HG03432 (cell line): ENCODE data around the gene GPR68.
"Not testable (repeated sequence)": the region's sequence is repeated elsewhere in the genome, so short reads cannot be mapped to it uniquely, and the experiment has no call there.

ENCODE experiments used
- ATAC-seq: cut with Tn5 transposase; IDR thresholded peaks from one replicate; pipeline ENCODE4 v1.9.1; 2021; ENCODE audit warnings: mild to moderate bottlenecking, moderate library complexity; ENCODE audit not compliant: unreplicated experiment

GPR68 gene

DNA sequence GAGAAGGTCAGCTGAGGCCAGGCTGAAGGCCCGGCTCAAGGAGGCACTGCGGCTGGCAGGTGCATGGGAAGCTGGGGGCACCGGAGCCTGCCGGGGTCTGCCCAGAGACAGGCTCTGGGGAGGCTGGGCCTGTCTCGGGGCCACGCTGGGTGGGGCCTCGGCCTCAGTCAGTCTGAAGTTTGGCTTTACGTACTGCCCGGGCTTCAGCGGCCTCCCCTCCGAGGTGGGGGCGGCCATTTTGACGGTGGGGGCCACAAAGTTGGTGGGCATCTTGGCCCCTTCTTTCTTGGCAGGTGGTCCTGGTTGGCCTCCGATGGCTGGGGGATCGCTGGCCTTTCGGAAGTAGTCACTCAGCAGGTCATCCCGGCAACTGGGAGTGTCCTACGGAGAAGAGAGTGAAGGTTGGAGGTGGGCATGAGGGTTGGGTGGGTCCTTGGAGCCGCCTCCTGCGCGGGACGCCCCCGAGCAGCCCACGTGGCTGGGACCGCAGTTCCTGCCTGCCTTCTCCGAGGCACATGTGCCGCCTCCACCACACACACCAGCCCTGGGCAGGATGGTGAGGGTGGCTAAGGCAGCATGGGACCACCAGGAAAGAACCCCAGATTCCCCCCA, 28.9 kb upstream of the GPR68 start:
- no peak for ATAC-seq

DNA sequence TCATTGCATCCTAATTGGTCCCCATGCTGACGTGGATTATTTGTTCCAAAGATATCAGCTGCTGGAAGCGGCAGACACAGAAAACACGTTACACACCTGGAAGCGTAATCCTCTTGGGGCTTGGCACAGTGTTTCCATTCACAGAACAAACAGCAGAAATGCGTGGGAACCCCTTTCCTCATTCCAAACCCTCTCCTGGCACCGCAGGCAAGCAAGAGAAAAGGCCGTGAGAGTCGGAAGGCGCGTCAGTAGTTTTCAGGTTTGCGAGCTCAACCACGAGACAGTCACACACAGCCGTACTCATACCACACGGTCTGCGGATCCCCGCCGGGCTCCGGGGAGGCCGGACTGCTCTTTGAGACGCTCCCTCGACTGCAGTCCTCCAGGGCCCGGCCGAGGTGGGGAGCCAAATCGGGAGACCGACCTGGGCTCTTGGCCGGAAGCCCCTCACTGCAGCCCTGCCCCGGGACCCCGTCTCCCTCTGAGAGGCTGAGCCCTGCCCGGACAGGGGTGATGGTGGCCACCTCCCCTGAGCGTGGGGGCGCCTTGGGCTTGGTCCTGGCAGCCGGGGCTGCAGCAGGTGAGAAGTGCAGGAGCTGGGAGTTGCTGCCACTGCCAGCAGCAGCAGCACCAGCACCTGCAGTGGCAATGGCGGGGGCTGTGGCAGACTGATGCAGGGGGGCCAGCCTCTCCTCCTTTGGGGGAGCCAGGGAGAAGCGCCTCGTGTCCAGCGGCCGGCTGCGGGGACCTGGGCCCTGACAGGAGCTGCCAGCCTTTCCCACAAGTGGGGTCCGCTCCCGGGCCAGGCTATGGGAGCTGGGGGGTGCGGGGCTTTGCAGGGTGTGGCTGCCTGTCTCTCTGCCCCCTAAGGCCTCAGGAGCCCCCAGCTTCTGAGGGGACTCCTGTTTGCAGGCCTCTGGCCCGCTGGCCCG, 28.1 kb upstream of the GPR68 start:
- ATAC-seq: no peak

DNA sequence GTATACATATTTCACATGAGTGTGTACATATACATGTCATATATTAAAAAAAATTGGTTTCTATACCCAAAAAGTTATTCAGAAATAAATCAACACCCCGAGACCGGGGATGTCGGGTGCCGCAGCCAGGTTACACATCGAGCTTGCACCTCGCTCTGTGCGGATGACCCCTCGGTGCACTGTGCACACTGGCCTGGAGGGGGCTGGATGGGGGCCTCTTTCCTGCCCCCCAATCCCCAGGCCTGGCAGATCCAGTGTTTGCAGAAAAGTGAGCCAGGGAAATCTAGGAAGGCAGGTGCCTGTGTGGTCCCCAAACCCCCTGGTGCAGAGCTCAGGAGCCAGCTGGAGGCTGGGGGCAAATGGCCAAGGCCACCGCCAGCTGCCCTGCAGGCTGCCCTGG, 27.1 kb upstream of the GPR68 start:
- ATAC-seq: no peak

DNA sequence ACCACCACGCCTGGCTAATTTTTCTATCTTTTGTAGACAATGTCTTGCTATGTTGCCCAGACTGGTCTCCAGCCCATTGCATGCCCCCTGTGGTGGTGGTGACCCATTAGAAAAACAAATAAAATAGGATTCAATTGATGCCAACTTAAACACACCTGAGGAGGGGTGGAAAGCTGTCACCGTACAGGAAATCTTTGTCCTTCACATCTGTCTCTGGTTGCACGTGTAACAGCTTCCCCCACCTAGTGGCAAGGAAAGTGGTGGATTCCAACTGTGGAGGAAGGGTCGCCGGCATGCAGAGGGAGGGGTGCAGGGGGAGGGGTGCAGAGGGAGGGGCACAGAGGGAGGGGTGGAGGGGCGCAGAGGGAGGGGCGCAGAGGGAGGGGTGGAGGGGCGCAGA, 26.1 kb upstream of the GPR68 start:
- no peak for ATAC-seq

DNA sequence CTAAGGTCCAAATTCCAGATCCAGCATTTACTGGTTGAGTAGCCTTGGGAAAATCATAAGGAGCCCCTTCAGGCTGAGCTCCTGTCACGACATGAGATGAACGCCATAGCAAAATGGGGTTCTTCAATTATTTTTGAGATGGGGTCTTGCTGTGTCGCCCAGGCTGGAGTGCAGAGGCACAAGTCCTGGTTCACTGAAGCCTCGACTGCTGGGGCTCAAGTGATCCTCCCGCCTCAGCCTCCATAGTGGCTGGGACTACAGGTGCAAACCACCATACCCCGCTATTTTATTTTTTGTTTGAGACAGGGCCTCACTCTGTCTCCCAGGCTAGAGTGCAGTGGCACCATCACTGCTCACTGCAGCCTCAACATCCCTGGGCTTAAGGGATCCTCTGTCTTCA, 25.7 kb upstream of the GPR68 start:
- ATAC-seq: no peak

DNA sequence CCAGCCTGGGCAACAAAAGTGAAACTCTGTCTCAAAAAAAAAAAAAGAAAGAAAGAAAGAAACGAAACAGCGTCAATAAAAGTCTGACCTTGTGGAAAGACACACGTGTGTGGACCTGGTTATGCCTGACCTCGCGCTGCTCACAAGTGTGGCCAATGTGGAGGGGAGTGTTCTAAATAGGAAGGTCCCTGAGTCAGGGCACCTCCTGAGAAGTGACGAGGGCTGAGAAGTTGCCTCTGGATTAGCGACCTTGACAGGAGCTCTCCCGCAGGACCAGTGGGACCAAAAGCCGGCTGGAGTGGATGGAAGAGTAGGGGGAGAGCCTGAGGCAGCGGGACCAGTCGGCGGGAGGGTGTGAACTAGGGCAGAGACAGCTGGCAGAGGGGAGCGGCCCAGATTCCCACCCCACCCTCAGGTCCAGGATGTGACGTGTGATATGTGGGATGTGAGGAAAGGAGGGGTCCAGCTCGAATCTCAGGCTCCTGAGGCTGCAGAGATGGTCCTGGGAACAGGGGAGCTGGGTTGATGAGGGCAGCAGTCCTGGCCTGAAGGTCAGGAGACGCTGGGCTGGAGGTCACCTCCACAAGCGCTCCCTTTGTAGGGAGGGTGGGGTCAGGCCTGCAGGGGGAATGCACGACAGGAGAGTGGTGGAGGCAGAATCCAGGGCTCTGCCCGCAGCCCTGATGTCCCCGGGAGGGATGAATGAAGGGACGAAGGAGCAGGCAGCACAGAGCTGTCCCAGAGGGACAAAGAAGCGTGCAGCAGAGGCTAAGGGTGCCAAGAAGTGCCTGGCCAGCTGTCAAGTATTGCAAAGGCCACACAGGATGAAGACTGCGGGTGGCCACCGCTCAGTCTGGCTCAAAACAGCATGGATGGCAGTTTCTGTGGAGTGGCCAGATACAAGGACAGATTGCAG, 24.8 kb upstream of the GPR68 start:
- ATAC-seq: no peak

DNA sequence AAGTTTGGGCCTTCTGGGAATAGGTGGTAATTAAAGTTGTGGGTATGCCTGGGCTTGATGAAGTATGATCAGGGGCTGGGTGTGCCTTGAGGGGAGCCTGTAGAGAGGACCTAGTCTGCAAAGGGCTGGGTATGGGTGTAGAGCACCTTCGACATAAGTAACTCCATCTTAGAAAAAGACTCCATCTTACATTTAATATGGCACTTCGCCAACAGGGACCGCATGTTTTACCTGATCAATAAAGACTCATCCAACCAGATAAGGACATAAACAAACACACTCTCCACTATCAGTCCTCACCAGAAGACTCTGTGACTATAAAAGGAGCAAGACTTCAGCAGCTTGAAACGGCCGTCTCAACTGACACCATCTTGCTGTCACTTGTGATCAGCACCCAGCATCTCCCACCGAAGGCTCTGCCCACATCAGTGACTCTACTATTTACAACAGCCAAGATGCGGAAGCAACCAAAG, 23.5 kb upstream of the GPR68 start:
- ATAC-seq: no peak

DNA sequence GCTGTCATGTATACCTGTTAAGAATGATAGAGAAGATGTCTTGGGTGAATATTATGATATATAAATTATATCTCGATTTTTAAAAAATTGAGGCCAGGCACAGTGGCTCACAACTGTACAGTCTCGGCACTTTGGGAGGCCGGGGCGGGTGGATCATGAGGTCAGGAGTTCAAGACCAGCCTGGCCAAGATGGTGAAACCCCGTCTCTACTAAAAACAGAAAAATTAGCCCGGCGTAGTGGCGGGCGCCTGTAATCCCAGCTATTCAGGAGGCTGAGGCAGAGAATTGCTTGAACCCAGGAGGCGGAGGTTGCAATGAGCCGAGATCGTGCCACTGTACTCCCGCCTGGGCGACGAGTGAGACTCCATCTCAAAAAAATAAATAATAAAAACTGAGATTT, 21.8 kb upstream of the GPR68 start:
- ATAC-seq: not testable (repeated sequence)

DNA sequence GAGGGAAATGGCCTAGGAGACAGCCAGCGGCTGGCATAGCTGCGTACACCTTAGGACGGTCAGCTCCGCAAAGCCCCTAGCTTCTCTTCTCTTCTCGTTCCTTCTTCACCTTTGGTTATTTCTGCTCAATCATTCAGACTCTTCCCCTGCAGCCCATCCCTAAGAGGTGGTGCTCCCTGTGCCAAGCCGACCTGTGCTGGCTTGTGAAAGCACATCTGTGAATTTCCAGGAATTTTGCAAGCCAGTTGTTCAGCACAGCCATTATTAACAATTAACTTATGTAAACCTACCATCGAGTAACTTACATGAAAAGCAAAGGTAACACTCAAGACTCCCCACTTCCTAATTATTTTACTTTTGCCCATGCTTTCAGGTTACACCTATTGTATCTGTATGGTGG, 20.9 kb upstream of the GPR68 start:
- no peak for ATAC-seq

DNA sequence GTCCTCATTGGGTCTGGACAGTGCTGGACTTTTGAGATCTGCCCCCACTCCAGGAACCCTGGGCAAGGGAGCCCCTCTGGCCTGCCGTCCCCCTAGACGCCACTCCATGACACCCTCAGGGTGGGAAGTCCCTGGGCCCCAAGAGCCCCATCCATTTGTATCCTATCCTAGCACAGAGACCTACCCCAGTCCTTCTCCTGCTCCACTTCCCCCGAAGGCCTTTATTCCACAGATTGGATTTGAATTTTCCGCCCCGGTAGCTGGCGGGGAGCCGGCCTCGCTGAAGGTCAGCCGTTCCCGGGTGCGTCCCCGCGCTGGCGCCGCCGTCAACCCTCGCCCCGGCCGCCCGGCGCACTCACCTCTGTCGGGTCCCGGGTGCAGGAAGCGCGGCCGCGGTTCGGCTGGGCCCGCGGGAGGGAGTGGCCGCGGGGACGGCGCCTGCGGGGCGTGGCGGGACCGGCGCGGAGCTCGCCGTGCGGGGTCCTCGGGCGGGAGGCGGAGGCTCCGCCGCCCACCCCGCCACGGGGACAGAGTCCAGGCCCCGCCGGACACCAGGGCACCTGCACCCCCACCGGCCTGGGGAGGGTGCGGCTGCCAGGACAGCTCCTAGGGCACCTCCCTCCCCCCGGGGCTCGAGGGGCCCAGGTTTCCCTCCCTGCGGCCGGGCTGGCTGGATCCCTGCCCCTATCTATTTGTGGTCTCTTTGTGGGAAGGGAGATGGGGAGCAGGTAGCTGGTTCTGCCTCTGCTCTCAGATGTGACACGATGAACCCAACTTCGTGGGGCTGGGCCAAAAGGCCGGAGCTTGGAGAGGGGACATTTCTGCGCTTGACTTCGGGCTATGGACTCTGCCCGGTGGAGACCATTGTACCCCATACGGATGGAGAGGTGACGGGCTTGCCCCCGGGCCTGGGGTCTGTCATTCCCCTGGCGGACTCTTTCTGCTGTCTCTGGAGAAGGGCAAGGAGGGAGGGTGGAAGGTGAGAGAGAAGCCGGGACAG, 19.9 kb upstream of the GPR68 start:
- no peak for ATAC-seq

DNA sequence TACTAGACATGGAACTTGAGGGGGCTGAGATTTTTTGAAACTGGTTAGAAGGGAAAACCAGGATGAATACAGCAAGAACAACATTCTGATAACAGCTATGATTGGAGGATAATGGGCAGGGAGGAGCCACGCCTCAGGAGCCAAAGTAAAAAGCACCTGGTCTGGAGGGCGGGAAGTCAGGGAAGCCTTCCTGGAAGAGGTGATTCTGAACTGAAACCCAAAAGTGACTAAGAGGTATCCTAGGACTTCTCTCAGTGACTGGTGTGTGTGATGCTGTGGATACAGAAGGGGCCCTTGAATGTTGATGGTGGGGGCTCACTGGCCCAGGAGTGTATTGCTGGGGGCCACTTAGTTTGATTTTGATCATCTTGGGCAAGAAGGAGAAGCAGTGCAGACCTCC, 18.8 kb upstream of the GPR68 start:
- ATAC-seq: no peak

DNA sequence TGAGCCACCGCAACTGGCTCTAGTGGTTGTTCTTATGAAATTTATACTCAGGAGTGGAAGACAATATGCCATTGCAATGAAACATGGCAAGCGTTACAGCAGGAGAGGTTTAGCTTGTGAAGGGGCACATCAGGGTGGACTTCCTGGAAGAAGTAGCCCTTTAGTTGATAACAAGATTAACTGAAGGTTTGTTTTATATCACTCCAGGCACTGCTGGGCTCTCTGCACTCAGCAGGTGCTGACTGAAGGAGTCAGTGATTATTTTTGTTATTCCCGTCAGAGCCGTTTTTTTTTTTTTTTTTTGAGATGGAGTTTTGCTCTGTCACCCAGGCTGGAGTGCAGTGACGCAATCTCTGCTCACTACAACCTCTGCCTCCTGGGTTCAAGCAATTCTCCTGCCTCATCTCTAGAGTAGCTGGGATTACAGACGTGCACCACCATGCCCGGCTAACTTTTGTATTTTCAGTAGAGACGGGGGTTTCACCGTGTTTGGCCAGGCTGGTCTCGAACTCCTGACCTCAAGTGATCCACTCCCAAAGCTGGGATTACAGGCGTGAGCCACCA, 17.6 kb upstream of the GPR68 start:
- ATAC-seq: no peak

DNA sequence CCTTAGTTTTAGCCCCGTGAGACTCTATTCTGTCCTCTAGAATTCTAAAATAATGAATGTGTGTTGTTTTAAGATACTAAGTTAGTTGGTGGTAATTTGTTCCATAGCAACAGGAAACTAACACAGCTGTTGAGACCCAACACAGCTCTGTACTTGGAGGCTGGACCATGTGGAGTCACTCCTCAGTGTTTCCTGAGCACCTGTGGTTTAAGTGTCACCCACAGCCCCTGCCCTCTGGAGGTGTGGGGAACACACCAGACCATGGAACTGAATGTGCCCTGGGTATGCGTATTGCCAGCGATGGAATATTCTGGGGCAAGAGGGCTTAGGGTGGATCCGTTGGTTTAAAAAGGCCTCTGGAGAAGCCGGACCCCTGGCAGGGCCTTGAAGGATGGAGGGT, 16.6 kb upstream of the GPR68 start:
- no peak for ATAC-seq

DNA sequence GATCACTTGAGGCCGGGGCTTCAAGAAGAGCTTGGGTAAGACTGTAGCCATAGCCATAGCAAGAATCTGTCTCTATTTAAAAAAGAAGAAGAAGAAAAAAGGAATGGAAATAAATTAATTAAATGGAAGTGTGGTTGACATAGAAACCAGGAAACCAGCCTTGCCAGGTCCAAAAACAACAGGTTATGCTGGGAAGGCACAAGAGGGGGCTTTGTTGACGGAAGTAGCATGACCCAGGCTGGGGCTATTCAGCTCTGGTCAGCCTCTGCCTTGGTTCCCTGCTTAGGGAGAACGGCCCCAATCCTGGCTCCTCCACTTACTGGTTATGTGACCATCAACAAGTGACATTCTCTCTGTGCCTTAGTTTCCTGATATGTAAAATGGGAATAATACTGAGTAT, 14.4 kb upstream of the GPR68 start:
- ATAC-seq: no peak

DNA sequence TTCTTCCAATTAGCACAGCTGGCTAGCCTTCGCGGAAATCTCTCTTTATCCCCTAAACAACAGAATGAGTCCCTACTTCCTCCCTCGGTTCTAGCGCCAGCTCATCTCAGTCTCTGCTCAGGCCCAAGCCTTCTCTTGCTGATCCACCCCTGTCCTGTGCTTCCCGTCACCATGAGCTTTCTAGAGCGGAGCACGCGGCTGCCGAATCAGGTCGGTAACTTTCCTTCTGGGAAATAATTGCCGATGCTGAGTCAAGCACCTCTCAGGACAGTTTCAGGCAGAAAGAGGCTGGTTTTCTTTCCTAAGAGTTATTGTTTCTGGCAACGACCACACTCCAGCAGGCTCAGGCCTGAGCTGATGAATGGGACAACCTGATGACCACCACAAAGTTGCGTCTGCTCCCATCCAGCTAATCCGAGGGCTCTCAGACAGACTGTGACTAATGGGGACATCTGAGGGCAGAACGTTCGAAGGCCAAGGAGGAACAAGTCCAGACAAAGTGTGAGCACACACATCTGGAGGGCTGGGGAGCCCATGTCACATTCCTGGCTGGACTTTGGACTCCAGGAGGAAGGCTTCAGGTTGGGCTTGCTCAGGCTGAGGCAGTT, 13.6 kb upstream of the GPR68 start:
- ATAC-seq: no peak

DNA sequence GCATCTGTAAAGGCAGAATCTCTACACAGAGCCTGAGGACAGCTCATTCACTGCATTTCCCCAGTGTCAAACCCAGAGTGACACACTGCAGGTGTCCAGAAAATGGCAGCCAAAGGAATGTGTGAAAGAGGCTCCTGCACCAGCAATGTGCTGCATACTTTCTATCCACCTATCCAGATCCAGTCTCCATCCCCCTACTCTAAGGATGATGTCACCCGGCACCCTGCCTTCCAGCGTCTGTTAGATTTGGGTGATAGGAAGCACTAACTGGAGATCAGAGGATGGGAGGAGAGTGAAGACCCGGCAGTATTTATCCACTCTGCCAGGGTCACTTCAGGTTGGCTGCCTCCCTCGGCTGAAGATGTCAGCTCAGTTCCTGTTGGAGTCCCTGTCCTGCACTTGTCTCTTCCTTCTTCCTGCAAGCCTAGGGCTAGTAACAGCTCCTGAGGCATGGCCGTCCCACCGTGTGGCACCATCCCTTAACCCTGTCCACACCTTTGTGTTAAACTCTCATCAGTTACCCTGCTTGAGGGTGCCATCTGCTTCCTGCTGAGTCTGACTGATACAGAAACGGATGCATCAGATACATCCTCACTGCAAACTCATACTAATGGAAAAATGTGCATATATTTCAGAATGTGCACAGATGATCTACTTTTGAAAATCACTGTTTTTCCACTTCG, 13.0 kb upstream of the GPR68 start:
- no peak for ATAC-seq

DNA sequence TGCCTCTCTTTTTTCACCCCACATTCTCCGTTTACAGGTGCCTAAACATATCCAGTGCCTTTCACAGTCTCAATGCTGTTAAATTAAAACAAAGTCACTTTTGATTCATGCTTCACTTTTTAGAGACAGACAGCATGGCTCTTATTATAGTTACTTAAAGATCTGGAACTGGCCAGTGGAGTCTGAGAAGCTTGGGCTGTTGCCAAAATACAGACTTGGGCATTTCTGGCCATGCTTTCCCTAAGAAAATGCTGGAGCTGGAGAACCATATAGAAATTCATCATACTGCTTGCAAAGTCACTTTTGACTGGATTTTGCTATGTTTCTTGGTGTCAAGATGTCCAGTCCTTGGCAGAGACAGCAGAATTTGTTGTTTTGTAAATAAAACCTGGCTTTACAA, 12.2 kb upstream of the GPR68 start:
- ATAC-seq: no peak

DNA sequence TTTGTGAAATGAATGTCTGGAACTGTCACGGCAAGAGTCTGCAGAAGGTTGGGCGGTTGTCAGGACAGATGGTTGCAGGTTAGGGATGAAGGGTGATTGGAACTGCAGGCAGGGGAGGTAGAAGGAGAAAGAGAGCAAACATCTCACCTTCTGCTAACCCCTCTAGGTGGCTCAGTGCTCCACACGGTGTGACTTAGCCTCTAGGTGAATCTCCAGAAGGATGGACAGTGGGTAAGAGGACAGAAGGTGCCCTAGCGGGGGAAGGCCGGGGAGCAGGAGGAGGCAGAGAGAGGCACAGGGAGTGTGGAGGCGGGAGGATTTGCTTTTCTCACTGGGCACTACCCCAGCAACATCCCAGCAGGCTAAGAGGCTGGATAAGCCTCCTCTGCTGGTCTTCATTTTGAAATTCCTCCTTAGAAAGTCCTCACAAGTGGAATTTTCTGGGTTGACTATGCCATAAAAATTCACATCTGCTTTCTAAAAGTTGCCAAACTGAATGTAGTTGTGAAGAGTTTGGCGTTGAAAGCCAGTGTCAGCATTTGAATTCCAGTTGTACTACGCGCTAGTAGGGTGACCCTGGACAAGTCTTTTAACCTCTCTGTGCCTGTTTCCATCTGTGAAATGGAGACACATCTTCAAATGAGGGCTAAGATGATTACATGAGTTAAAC, 10.7 kb upstream of the GPR68 start:
- ATAC-seq: no peak
